SKM-1 (cell line): ENCODE results near the gene SSC5D.

Source experiments
- DNase-seq: peaks from one replicate; lab custom pipeline; 2025; ENCODE audit not compliant: unreplicated experiment; lab: John Stamatoyannopoulos, UW

Gene SSC5D

GRCh38 chr19:55552620-55553019 is 64.4 kb downstream of the SSC5D start:
- no peak for DNase-seq

- DNase-seq, result no peak
Observed at GRCh38 chr19:55553217-55554182, 65.3 kb downstream of the SSC5D start.

- no peak for DNase-seq
Observed at GRCh38 chr19:55554302-55554701, 66.1 kb downstream of the SSC5D start.

- DNase-seq, result no peak
Observed at GRCh38 chr19:55554741-55555152, 66.5 kb downstream of the SSC5D start.

- no peak for DNase-seq
Observed at GRCh38 chr19:55559684-55560083, 71.4 kb downstream of the SSC5D start.

GRCh38 chr19:55563261-55563690 is 75.0 kb downstream of the SSC5D start:
- DNase-seq, result no peak

- no peak for DNase-seq
Observed at GRCh38 chr19:55566823-55567222, 78.6 kb downstream of the SSC5D start.

GRCh38 chr19:55567708-55568328 is 79.6 kb downstream of the SSC5D start:
- DNase-seq, result no peak
